Measurements from ENCODE around the gene FGF14. TPM values are rescaled to one million over a fixed set of nuclear protein-coding genes. Genes with fewer than 3 reads are reported as not detected.
"Not testable (repeated sequence)": the region's sequence is repeated elsewhere in the genome, so short reads cannot be mapped to it uniquely, and the experiment has no call there.

Gene FGF14
- total and polyA plus RNA-seq, 2 donors (not counting 1 experiment from before 2014, with no cell fraction given): under 0.01 TPM; not detected in 1

GRCh38 chr13:102073251-102073650 lies 328.6 kb downstream of the FGF14 start:
- Histone ChIP-seq H3K4me3 (ENCODE audit: control extremely low read depth in 1 of 5, extremely low read depth in 1 of 5, insufficient read depth in 1 of 5, low read depth in 2 of 5, low read length in 4 of 5) (no peak overlapping the region), H3K4me2 (replicated peaks; ENCODE audit: low read depth, low read length, poor library complexity, severe bottlenecking) (no peak overlapping the region), H4K20me1 (ENCODE audit: control insufficient read depth, insufficient read depth, low read length, poor library complexity, severe bottlenecking) (no peaks in the 10 kb centered on the region), H3K27ac (ENCODE audit: low read length in 2 of 2) (no peak overlapping the region), H3K4me1 (ENCODE audit: control insufficient read depth in 2 of 2, insufficient read depth in 2 of 2, low read length in 2 of 2) (no peaks in the 10 kb centered on the region), H2AFZ (ENCODE audit: insufficient read depth, low read depth, low read length, poor library complexity, severe bottlenecking) (no peak overlapping the region), H3K9me3 (ENCODE audit: control extremely low read depth in 1 of 3, control insufficient read depth in 2 of 3, insufficient read depth in 1 of 3, low read length in 2 of 3) (peaks cover 0 to 4% (median 0%) of the 10 kb centered on the region in 3 donors), H3K9ac (ENCODE audit: low read length) (no peak overlapping the region), H3K36me3 (replicated peaks in 1 of 2; ENCODE audit: control extremely low read depth in 1 of 2, control insufficient read depth in 1 of 2, extremely low read depth in 1 of 2, insufficient read depth in 2 of 2, low read length in 1 of 2) (no peaks in the 10 kb centered on the region), H3K79me2 (ENCODE audit: control insufficient read depth, insufficient read depth, low read length) (no peaks in the 10 kb centered on the region), H3K27me3 (replicated peaks in 1 of 4; ENCODE audit: control extremely low read depth in 1 of 4, control insufficient read depth in 3 of 4, insufficient read depth in 4 of 4, low read length in 3 of 4) (no peaks in the 10 kb centered on the region)
- DNase-seq: no peak
- Mint-ChIP-seq H3K27ac (no peak overlapping the region), H3K9me3 (ENCODE audit: insufficient read depth) (no peaks in the 10 kb centered on the region), H3K4me1 (no peaks in the 10 kb centered on the region), H3K27me3 (no peaks in the 10 kb centered on the region), H3K4me3 (no peak overlapping the region)
- ATAC-seq (ENCODE audit: low read depth): no peak
- CTCF ChIA-PET: no interaction called here
- POLR2A ChIA-PET: no interaction called here
- no CpG with 5 or more reads among the region's 1 CpG for WGBS (ENCODE audit: insufficient coverage)
- intact Hi-C loops (cut with micrococcal nuclease): no loop called here
- TF ChIP-seq EZH2 (IDR thresholded peaks at IDR 0.05; ENCODE audit: borderline replicate concordance, insufficient read depth, low read depth, low read length, poor library complexity, severe bottlenecking): no peak
- TF ChIP-seq CTCF (IDR thresholded peaks at IDR 0.05): no peak

- H3K4me3 ChIP-seq (ENCODE audit: control extremely low read depth in 1 of 5, extremely low read depth in 1 of 5, insufficient read depth in 1 of 5, low read depth in 2 of 5, low read length in 4 of 5): no peak overlapping the region
- no peak overlapping the region for H3K4me2 ChIP-seq (replicated peaks; ENCODE audit: low read depth, low read length, poor library complexity, severe bottlenecking)
- no peak overlapping the region for H3K27ac ChIP-seq (ENCODE audit: low read length in 2 of 2)
- H4K20me1 ChIP-seq (ENCODE audit: control insufficient read depth, insufficient read depth, low read length, poor library complexity, severe bottlenecking): no peaks in the 10 kb centered on the region
- Mint-ChIP-seq H3K27me3 (no peaks in the 10 kb centered on the region), H3K27ac (no peak overlapping the region), H3K9me3 (ENCODE audit: insufficient read depth) (no peaks in the 10 kb centered on the region), H3K4me3 (no peak overlapping the region), H3K4me1 (no peaks in the 10 kb centered on the region)
- ChIA-PET CTCF (no interaction called here), POLR2A (no interaction called here)
- no peaks in the 10 kb centered on the region for H3K79me2 ChIP-seq (ENCODE audit: control insufficient read depth, insufficient read depth, low read length)
- 100% methylated on average over 1 of the region's 6 CpGs for WGBS (ENCODE audit: insufficient coverage)
- no peak for ATAC-seq (ENCODE audit: low read depth)
- peaks cover 0 to 4% (median 0%) of the 10 kb centered on the region in 3 donors for H3K9me3 ChIP-seq (ENCODE audit: control extremely low read depth in 1 of 3, control insufficient read depth in 2 of 3, insufficient read depth in 1 of 3, low read length in 2 of 3)
- no peaks in the 10 kb centered on the region for H3K36me3 ChIP-seq (replicated peaks in 1 of 2; ENCODE audit: control extremely low read depth in 1 of 2, control insufficient read depth in 1 of 2, extremely low read depth in 1 of 2, insufficient read depth in 2 of 2, low read length in 1 of 2)
- DNase-seq: no peak
- no peak overlapping the region for H3K9ac ChIP-seq (ENCODE audit: low read length)
- no peaks in the 10 kb centered on the region for H3K4me1 ChIP-seq (ENCODE audit: control insufficient read depth in 2 of 2, insufficient read depth in 2 of 2, low read length in 2 of 2)
- TF ChIP-seq CTCF (IDR thresholded peaks at IDR 0.05) (no peak), EZH2 (IDR thresholded peaks at IDR 0.05; ENCODE audit: borderline replicate concordance, insufficient read depth, low read depth, low read length, poor library complexity, severe bottlenecking) (no peak)
- intact Hi-C loops (cut with micrococcal nuclease): no loop called here
- no peaks in the 10 kb centered on the region for H3K27me3 ChIP-seq (replicated peaks in 1 of 4; ENCODE audit: control extremely low read depth in 1 of 4, control insufficient read depth in 3 of 4, insufficient read depth in 4 of 4, low read length in 3 of 4)
- H2AFZ ChIP-seq (ENCODE audit: insufficient read depth, low read depth, low read length, poor library complexity, severe bottlenecking): no peak overlapping the region
These were observed 330.1 kb downstream of the FGF14 start for GRCh38 chr13:102071711-102072110.

GRCh38 chr13:102068323-102068722 lies 333.5 kb downstream of the FGF14 start:
- H3K4me1 ChIP-seq (ENCODE audit: control insufficient read depth in 2 of 2, insufficient read depth in 2 of 2, low read length in 2 of 2); H3K9me3 ChIP-seq (ENCODE audit: control extremely low read depth in 1 of 3, control insufficient read depth in 2 of 3, insufficient read depth in 1 of 3, low read length in 2 of 3); H3K79me2 ChIP-seq (ENCODE audit: control insufficient read depth, insufficient read depth, low read length); H3K4me3 ChIP-seq (ENCODE audit: control extremely low read depth in 1 of 5, extremely low read depth in 1 of 5, insufficient read depth in 1 of 5, low read depth in 2 of 5, low read length in 4 of 5); H3K4me3 Mint-ChIP-seq; H3K36me3 ChIP-seq (replicated peaks in 1 of 2; ENCODE audit: control extremely low read depth in 1 of 2, control insufficient read depth in 1 of 2, extremely low read depth in 1 of 2, insufficient read depth in 2 of 2, low read length in 1 of 2); H3K27ac Mint-ChIP-seq; H3K9me3 Mint-ChIP-seq (ENCODE audit: insufficient read depth); DNase-seq; POLR2A ChIA-PET; H3K27me3 ChIP-seq (replicated peaks in 1 of 4; ENCODE audit: control extremely low read depth in 1 of 4, control insufficient read depth in 3 of 4, insufficient read depth in 4 of 4, low read length in 3 of 4); intact Hi-C loops (cut with micrococcal nuclease); H3K4me1 Mint-ChIP-seq; ATAC-seq (ENCODE audit: low read depth); H2AFZ ChIP-seq (ENCODE audit: insufficient read depth, low read depth, low read length, poor library complexity, severe bottlenecking); H4K20me1 ChIP-seq (ENCODE audit: control insufficient read depth, insufficient read depth, low read length, poor library complexity, severe bottlenecking); H3K27me3 Mint-ChIP-seq; H3K27ac ChIP-seq (ENCODE audit: low read length in 2 of 2); CTCF ChIA-PET; H3K4me2 ChIP-seq (replicated peaks; ENCODE audit: low read depth, low read length, poor library complexity, severe bottlenecking); H3K9ac ChIP-seq (ENCODE audit: low read length): not testable (repeated sequence)
- WGBS (ENCODE audit: insufficient coverage): 92% methylated on average over 10 of the region's 28 CpGs

Data from B cell (primary cell).